Activated CD4-positive, alpha-beta T cell treated with anti-CD3 and anti-CD28 coated beads, Interleukin-2, amount 10 ng/mL, durations not matched to agents 7 days and 5 days (primary cell): ENCODE results near the gene DUSP5. TPM values are rescaled to one million over a fixed set of nuclear protein-coding genes. Genes with fewer than 3 reads are reported as not detected.
A peak's percentile ranks its signal among the peaks of the same experiment; 100 is the strongest.
"Not testable (repeated sequence)": the region's sequence is repeated elsewhere in the genome, so short reads cannot be mapped to it uniquely, and the experiment has no call there.

Source experiments
- CTCF ChIA-PET: fragments of 350-600 bp; sonication (Branson Sonifier 250); formaldehyde crosslinking; loops from one replicate; lab custom pipeline; 2021; ENCODE audit warnings: antibody characterized with exemption; lab: Charles Lee
- POLR2A ChIA-PET: fragments of 350-600 bp; sonication (Branson Sonifier 250); formaldehyde crosslinking; loops from one replicate; lab custom pipeline; 2021; ENCODE audit warnings: antibody characterized with exemption; lab: Charles Lee
- DNase-seq: peaks from one replicate; pipeline ENCODE4 v3.0.0-alpha.2; 2020
- H3K27ac Mint-ChIP-seq: one replicate; pipeline ENCODE4 v1.8.0; 2021; ENCODE audit warnings: mild to moderate bottlenecking, moderate library complexity, mixed read lengths
- H3K27me3 Mint-ChIP-seq: one replicate; pipeline ENCODE4 v1.8.0; 2021; ENCODE audit warnings: mixed read lengths
- H3K36me3 Mint-ChIP-seq: one replicate; pipeline ENCODE4 v1.8.0; 2021; ENCODE audit warnings: low read depth, mixed read lengths
- H3K4me1 Mint-ChIP-seq: one replicate; pipeline ENCODE4 v1.8.0; 2021; ENCODE audit warnings: mixed read lengths
- H3K4me3 Mint-ChIP-seq: one replicate; pipeline ENCODE4 v1.8.0; 2021; ENCODE audit warnings: mild to moderate bottlenecking, moderate library complexity, mixed read lengths
- H3K9me3 Mint-ChIP-seq: one replicate; pipeline ENCODE4 v1.8.0; 2021; ENCODE audit warnings: mixed read lengths
- total RNA-seq, 2 experiments: library from RNA; stranded (reverse); gene quantifications; one replicate each; pipeline ENCODE4 v1.2.3, GENCODE V29; 2021

DUSP5 gene
- total RNA-seq, 2 experiments from 2014 or later = 24.8 to 25.9 TPM

DNA sequence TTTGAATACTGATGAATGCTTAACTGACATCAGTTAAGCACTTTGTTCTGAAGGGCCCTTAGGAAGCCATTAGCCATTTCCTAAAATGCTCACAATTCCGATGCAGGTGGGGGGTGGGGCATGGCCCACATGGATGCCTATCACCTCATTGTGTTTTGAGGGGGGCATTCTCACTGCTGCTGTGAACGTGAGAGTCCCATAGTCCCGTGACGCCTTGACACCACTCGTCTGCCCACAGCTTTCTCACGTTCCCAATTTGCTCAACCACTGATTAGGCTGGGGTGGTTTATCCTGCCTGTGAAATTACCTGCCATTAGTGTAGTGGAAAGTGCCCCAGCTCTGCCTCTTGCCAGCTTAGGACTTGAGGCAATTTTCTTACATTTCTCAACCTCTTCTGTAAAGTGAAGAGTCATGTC is 31.9 kb downstream of the DUSP5 start:
- POLR2A ChIA-PET = no interaction called here

DNA sequence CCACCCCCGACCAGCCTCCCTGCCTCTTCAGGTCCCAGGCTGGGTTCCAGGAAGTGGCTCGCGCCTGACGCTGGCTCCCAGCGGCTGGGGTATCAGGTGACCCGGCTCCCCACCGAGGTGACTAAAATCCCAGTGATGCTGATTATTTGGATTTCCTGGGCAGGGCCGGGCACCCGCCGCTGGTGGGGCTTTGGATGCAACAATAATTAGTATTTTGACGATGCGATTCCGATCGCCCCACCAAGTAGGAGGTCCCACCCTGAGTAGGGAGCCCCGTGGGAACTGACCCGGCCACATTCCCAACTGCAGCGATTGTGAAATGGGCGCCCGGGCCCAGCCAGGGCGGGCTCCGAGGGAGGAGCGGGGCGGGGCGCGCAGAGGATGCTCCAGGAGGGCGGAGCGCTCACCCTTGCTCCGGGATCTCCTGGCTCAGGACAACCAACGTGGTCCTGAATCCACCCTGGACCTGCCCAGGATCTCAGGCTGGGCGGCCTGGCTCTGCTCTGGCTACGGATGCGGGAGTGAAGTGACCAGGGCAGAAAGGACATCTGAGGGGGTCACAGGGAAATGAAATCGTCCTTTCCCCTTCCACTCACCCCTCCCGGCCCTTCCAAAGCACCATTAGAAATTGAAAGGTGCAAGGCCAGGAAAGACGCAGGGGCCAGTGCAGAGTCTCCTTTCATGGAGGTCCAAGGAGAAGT is 32.6 kb downstream of the DUSP5 start:
- DNase-seq = no peak
- no peak overlapping the region for H3K27ac Mint-ChIP-seq
- ChIA-PET POLR2A (no interaction called here), CTCF (interaction anchor here (1.2 kb wide), 1 partner anchor 21 kb away, joined by 3 read pairs; no protein-coding TSS in a partner anchor)
- no peaks in the 10 kb centered on the region for H3K9me3 Mint-ChIP-seq
- H3K4me1 Mint-ChIP-seq = peaks cover 55% of the 10 kb centered on the region
- H3K27me3 Mint-ChIP-seq = peaks cover 3% of the 10 kb centered on the region
- H3K36me3 Mint-ChIP-seq = no peaks in the 10 kb centered on the region
- H3K4me3 Mint-ChIP-seq = no peak overlapping the region

More for the DNA sequence above, 31.9 kb downstream of the DUSP5 start:
- peaks cover 1% of the 10 kb centered on the region for H3K36me3 Mint-ChIP-seq
- H3K27me3 Mint-ChIP-seq = peaks cover 4% of the 10 kb centered on the region
- DNase-seq = no peak
- peak overlapping the region; percentile 31 for H3K27ac Mint-ChIP-seq
- CTCF ChIA-PET = interaction anchor here (1.0 to 1.2 kb wide), 2 partner anchors 18 to 22 kb away, joined by 3 read pairs; no protein-coding TSS in a partner anchor
- H3K9me3 Mint-ChIP-seq = no peaks in the 10 kb centered on the region
- H3K4me1 Mint-ChIP-seq = peaks cover 51% of the 10 kb centered on the region
- no peak overlapping the region for H3K4me3 Mint-ChIP-seq

DNA sequence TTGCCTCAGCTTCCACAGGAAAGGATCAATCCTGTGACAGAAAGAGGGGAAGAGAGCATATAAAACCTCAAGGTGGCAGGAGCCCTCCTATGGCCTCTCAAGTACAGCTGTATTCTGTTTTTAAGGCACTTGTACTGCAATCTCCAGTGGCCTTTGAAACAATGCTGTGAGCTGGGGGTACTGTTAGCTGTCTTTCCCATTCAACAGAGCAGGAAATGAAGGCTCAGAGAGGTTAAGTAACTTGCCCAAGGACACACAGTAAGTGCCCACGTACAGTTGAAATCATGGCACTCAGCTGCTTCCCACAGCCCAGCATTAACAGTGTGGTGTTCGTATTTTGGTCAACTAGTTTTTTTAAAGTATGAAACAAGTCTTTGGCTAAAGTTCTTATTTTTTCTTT is 34.0 kb downstream of the DUSP5 start:
- H3K36me3 Mint-ChIP-seq = no peaks in the 10 kb centered on the region
- H3K27me3 Mint-ChIP-seq = peaks cover 3% of the 10 kb centered on the region
- DNase-seq = no peak
- no peaks in the 10 kb centered on the region for H3K9me3 Mint-ChIP-seq
- POLR2A ChIA-PET = no interaction called here
- no peak overlapping the region for H3K4me3 Mint-ChIP-seq
- CTCF ChIA-PET = interaction anchor here (0.5 to 0.9 kb wide), 2 partner anchors 17 to 449 kb away, joined by 3 read pairs; no protein-coding TSS in a partner anchor
- H3K4me1 Mint-ChIP-seq = peaks cover 64% of the 10 kb centered on the region
- no peak overlapping the region for H3K27ac Mint-ChIP-seq

DNA sequence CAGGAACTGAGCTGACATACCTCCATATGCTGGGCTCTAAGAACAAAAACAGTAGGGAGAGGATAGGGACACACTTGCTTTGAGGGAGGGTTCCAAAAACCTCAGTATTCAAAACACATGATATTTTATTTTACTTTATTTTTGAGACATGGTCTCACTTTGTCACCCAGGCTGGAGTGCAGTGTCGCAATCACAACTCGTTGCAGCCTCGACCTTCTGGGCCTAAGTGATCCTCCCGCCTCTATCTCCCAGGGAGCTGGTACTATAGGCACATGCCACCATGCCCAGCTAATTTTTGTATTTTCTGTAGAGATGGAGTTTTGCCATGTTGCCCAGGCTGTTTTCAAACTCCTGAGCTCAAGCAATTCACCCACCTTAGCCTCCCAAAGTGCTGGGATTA is 34.9 kb downstream of the DUSP5 start:
- DNase-seq, H3K4me3 Mint-ChIP-seq, H3K9me3 Mint-ChIP-seq, H3K36me3 Mint-ChIP-seq, H3K27ac Mint-ChIP-seq, POLR2A ChIA-PET, H3K27me3 Mint-ChIP-seq: not testable (repeated sequence)
- CTCF ChIA-PET = interaction anchor here (0.7 to 1.2 kb wide), 3 partner anchors 9 to 227 kb away, joined by 3 to 6 read pairs (median 3); no protein-coding TSS in a partner anchor
- H3K4me1 Mint-ChIP-seq = peaks cover 66% of the 10 kb centered on the region

DNA sequence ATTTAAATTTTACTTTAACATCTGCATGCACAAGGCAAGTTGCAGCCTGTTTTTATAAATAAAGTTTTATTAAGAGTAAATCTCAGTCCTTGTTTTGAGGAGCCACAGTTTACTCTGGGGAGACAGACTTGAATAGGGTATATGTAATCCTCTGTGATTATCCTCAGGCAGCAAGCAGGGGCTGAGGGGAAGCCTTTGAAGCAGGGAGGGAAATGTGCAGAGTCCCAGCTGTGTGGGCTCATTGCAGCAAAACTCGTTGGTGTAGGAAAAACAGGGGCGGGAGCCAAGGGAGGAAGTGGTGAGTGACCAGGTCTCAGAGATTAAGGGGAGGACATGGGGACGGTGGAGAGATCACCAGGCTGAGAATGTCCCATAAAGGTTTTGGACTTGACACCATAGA is 35.4 kb downstream of the DUSP5 start:
- H3K9me3 Mint-ChIP-seq = no peaks in the 10 kb centered on the region
- no peak for DNase-seq
- POLR2A ChIA-PET = no interaction called here
- no peak overlapping the region for H3K27ac Mint-ChIP-seq
- H3K4me1 Mint-ChIP-seq = peaks cover 61% of the 10 kb centered on the region
- CTCF ChIA-PET = interaction anchor here (0.7 to 1.2 kb wide), 3 partner anchors 9 to 227 kb away, joined by 3 to 6 read pairs (median 3); no protein-coding TSS in a partner anchor
- no peak overlapping the region for H3K4me3 Mint-ChIP-seq
- H3K27me3 Mint-ChIP-seq = peaks cover 3% of the 10 kb centered on the region
- no peaks in the 10 kb centered on the region for H3K36me3 Mint-ChIP-seq

DNA sequence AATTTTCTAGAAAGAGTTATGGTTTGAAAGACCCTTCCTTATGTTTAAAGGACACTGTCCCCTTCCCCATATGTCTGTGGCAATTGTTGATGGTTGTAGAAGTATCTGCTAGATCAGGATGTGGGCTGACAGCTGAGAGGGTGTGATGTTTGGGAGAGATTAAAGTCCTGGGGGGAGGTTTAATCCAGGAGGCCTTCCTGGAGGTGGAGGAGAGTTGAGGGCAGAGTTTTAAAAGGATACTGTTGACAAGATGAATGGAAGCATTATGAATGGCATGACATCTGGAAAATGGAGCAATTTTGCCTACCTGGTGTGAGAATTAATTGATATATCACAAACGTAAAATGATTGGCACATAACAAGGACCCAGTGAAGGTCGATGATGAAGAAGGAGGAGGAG is 36.9 kb downstream of the DUSP5 start:
- Mint-ChIP-seq H3K36me3 (no peaks in the 10 kb centered on the region), H3K4me1 (peaks cover 51% of the 10 kb centered on the region), H3K27ac (no peak overlapping the region), H3K4me3 (no peak overlapping the region), H3K9me3 (no peaks in the 10 kb centered on the region), H3K27me3 (peaks cover 3% of the 10 kb centered on the region)
- CTCF ChIA-PET = interaction anchor here (1.0 kb wide), 1 partner anchor 27 kb away, joined by 3 read pairs; no protein-coding TSS in a partner anchor
- DNase-seq = peak; percentile 37
- POLR2A ChIA-PET = no interaction called here

DNA sequence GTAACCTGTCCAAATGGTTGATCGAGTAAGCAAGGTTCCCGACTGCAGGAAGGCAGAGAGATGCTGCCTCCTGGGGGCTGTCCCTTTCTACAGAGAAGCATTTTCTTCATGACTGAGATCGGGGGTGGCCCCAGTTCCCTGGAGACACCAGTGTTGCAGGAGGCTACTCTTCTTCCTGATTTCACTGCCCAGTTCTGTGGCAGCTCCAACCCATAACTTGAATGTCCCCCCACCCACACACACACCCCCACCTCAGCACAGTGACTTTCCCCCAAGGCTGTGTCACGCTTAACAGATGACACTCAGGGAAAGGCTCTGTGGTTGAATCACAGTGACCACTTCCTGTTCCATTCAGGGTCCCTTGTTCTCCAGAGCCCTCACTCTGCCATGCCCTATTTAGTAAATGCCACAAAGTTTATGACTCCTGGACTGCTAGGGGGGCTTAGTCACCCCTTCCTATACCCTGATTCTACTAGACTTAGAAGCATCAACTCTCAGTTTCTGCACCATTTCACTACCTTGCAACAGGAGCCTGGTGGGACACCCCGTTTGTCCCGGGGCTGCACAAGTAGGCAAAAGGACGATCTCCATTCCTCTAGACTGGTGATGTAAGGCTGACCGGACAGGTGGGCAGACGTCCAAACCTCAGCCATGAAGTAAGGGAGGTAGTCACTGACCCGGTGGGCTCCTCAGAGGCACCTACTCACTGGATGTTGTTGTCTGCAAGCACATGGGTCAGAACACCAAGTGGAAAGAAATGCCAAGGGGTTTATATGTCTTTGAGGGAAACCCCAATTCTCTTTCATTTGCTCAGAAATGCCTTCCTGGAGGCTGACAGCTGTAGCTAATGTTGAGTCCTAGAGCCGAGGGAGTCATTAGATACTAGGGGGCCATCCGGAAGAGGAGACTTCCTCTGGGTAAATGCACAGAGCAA is 38.5 kb downstream of the DUSP5 start:
- Mint-ChIP-seq H3K27me3 (peaks cover 3% of the 10 kb centered on the region), H3K4me3 (peak overlapping the region; percentile 26), H3K4me1 (peaks cover 44% of the 10 kb centered on the region), H3K36me3 (no peaks in the 10 kb centered on the region), H3K9me3 (no peaks in the 10 kb centered on the region), H3K27ac (peak overlapping the region; percentile 47)
- POLR2A ChIA-PET = no interaction called here
- peak; percentile 65 for DNase-seq
- CTCF ChIA-PET = interaction anchor here (0.9 to 1.7 kb wide), 3 partner anchors 10 to 24 kb away, joined by 3 to 5 read pairs (median 3); no protein-coding TSS in a partner anchor

DNA sequence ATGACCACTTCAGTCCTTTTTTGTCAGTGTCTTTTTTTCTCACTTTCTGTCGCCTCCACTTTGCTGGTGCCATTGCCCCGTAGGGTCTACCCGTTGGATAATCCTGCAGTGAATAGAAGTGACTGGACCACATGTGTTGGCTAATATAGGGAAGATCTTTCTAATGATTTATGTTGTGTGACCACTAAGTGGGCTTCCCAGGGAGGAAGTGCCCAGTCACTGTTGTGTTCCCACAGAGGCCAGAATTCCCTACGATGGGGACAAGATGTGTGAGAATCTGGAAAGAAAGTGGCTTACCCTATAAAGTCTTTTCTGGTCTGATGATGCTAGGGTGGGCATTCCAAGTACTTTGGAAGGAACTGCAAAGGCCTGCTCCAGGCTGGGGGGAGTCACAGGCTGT is 41.4 kb downstream of the DUSP5 start:
- H3K9me3 Mint-ChIP-seq = no peaks in the 10 kb centered on the region
- peaks cover 34% of the 10 kb centered on the region for H3K4me1 Mint-ChIP-seq
- CTCF ChIA-PET = interaction anchor here (1.1 kb wide), 1 partner anchor 185 kb away, joined by 4 read pairs; no protein-coding TSS in a partner anchor
- H3K27me3 Mint-ChIP-seq = no peaks in the 10 kb centered on the region
- no peak overlapping the region for H3K27ac Mint-ChIP-seq
- no peak overlapping the region for H3K4me3 Mint-ChIP-seq
- POLR2A ChIA-PET = no interaction called here
- no peaks in the 10 kb centered on the region for H3K36me3 Mint-ChIP-seq
- no peak for DNase-seq

DNA sequence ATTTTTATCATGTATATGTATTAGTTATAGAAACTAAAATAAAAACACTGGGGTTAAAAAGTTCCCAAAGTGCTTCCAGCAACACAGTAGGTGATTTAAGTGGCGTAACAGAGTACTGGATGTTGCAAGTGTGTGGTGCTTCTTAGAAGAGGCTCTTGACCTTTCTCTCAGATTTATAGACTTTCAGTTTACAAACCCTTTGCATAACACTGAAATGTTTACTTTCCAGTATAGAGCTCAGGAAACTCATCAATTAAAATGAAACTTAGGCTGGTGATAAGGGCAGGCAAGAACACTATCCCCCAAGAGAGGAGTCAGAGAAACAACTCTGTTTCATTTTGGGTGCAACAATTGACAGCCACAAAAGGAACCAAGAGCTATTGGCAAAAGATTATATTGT is 42.3 kb downstream of the DUSP5 start:
- Mint-ChIP-seq H3K4me1 (peaks cover 26% of the 10 kb centered on the region), H3K27ac (no peak overlapping the region), H3K27me3 (no peaks in the 10 kb centered on the region), H3K9me3 (no peaks in the 10 kb centered on the region), H3K4me3 (no peak overlapping the region), H3K36me3 (no peaks in the 10 kb centered on the region)
- POLR2A ChIA-PET = no interaction called here
- CTCF ChIA-PET = interaction anchor here (0.6 to 1.4 kb wide), 3 partner anchors 26 to 229 kb away, joined by 3 to 5 read pairs (median 3); no protein-coding TSS in a partner anchor
- DNase-seq = no peak

DNA sequence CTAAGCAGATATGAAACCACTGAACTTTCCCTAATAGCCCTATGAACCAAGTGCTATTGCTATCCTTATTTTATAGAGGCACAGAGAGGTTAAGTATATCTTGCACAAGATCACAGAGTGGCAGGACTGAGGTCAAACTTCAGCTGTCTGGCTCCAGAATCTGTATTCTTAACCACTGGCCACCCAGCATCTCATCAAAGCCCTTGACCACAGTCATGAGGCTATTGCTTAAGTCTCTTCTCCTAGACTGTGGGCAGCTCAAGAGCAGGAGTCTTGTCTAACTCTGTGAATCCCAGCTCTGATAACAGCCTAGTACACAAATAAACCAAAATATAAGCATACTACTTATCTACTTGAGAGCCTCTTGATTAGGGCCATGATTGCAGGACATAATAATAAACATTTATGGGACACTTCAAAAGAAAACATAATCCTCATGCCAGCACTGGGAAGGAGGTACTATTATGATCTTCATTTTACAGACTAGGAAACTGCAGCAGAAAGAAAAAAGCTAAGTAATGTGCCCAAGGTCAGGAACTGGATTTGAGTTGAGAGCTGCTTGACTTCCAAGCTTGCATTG is 47.3 kb downstream of the DUSP5 start:
- POLR2A ChIA-PET = interaction anchor here (0.6 kb wide), 1 partner anchor 22 kb away, joined by 3 read pairs; no protein-coding TSS in a partner anchor
- DNase-seq = no peak
- H3K27me3 Mint-ChIP-seq = peaks cover 7% of the 10 kb centered on the region
- no peaks in the 10 kb centered on the region for H3K9me3 Mint-ChIP-seq
- CTCF ChIA-PET = interaction anchor here (0.6 to 4.6 kb wide), 7 partner anchors 10 to 238 kb away, joined by 3 to 33 read pairs (median 3); no protein-coding TSS in a partner anchor
- H3K4me1 Mint-ChIP-seq = peaks cover 9% of the 10 kb centered on the region
- H3K36me3 Mint-ChIP-seq = no peaks in the 10 kb centered on the region
- no peak overlapping the region for H3K4me3 Mint-ChIP-seq
- no peak overlapping the region for H3K27ac Mint-ChIP-seq

DNA sequence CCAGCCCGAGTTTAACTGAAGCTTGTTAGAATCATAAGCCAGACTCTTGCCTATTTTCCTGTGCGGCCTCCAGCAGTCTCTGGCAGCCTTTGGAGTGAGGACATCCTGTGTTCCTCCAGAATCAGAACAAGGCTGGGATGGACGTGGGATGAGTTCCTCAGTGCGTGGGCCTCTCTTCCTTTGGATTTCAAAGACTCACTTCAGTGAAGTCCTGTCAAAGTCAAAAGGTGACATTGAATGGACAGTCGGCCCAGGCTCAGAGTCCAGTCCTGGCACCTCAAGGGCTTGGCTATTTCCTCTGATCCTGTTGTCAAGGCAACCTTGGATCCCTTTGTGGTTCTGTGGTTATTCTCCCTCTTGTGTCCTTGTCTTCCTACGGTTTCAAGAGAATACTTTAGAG is 48.4 kb downstream of the DUSP5 start:
- H3K4me3 Mint-ChIP-seq = no peak overlapping the region
- ChIA-PET POLR2A (no interaction called here), CTCF (interaction anchor here (0.8 to 4.6 kb wide), 12 partner anchors 8 to 247 kb away, joined by 3 to 33 read pairs (median 4); no protein-coding TSS in a partner anchor)
- peaks cover 8% of the 10 kb centered on the region for H3K4me1 Mint-ChIP-seq
- no peak for DNase-seq
- H3K27ac Mint-ChIP-seq = no peak overlapping the region
- H3K36me3 Mint-ChIP-seq = no peaks in the 10 kb centered on the region
- H3K9me3 Mint-ChIP-seq = no peaks in the 10 kb centered on the region
- peaks cover 16% of the 10 kb centered on the region for H3K27me3 Mint-ChIP-seq

DNA sequence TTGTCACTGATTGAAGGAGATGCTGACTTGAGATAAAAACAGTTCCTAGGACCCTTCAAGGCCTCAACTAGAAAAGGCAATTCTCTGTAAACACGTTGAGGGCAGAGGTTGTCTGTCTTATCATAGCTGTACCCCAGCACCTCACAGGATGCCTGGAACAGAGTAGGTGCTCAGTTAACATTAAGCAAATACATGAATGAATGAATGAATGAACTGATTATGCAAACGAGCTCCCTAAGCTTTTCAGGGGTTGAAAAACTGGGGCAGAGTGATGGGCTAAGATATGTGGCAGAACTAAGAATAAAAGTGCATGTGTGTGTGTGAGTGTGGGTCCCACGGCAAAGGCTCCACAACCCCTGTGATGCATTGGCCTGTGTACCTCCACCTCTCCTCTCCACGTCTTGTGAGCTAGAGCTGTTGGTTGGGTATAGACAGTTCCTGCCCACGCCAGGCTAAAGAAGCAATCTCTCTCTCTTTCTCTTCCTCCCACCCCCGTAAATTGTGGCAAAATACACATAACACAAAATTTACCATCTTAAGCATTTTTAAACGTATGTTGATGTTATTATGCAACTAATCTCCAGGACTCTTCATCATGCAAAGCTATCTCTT is 48.9 kb downstream of the DUSP5 start:
- Mint-ChIP-seq H3K36me3 (no peaks in the 10 kb centered on the region), H3K4me1 (peaks cover 8% of the 10 kb centered on the region), H3K27me3 (peaks cover 21% of the 10 kb centered on the region), H3K4me3 (no peak overlapping the region), H3K27ac (no peak overlapping the region), H3K9me3 (no peaks in the 10 kb centered on the region)
- CTCF ChIA-PET = interaction anchor here (0.5 to 4.6 kb wide), 17 partner anchors 8 to 254 kb away, joined by 3 to 33 read pairs (median 3); no protein-coding TSS in a partner anchor
- no peak for DNase-seq
- POLR2A ChIA-PET = no interaction called here
